Measurements from ENCODE around the gene CYP4V2. TPM values are rescaled to one million over a fixed set of nuclear protein-coding genes. Genes with fewer than 3 reads are reported as not detected.

The CYP4V2 gene
- total RNA-seq, 1 donor from 2014 or later: 15.8 TPM

GRCh38 chr4:186188107-186188506, 3.3 kb upstream of the CYP4V2 start:
- DNase-seq (ENCODE audit: low read depth): no peak

- DNase-seq (ENCODE audit: low read depth): no peak
Observed at GRCh38 chr4:186189656-186190055, 1.7 kb upstream of the CYP4V2 start.

GRCh38 chr4:186190581-186191199, 677 bp upstream of the CYP4V2 start:
- DNase-seq (ENCODE audit: low read depth): peak; percentile 69

- peak; percentile 53 for DNase-seq (ENCODE audit: low read depth)
Observed at GRCh38 chr4:186192066-186192612, 772 bp downstream of the CYP4V2 start.

- no peak for DNase-seq (ENCODE audit: low read depth)
Observed at GRCh38 chr4:186193851-186194250, 2.5 kb downstream of the CYP4V2 start.

- no peak for DNase-seq (ENCODE audit: low read depth)
Observed at GRCh38 chr4:186196063-186196462, 4.7 kb downstream of the CYP4V2 start.

GRCh38 chr4:186200516-186200915, 9.1 kb downstream of the CYP4V2 start:
- DNase-seq (ENCODE audit: low read depth): no peak

GRCh38 chr4:186201010-186201409, 9.6 kb downstream of the CYP4V2 start:
- DNase-seq (ENCODE audit: low read depth): no peak

- no peak for DNase-seq (ENCODE audit: low read depth)
Observed at GRCh38 chr4:186201535-186202230, 10.3 kb downstream of the CYP4V2 start.

GRCh38 chr4:186202490-186203140, 11.2 kb downstream of the CYP4V2 start:
- no peak for DNase-seq (ENCODE audit: low read depth)

GRCh38 chr4:186203406-186203805, 12.0 kb downstream of the CYP4V2 start:
- DNase-seq (ENCODE audit: low read depth): no peak

- no peak for DNase-seq (ENCODE audit: low read depth)
Observed at GRCh38 chr4:186204103-186204559, 12.8 kb downstream of the CYP4V2 start.

GRCh38 chr4:186204686-186205085, 13.3 kb downstream of the CYP4V2 start:
- DNase-seq (ENCODE audit: low read depth): no peak

- no peak for DNase-seq (ENCODE audit: low read depth)
Observed at GRCh38 chr4:186205156-186205555, 13.8 kb downstream of the CYP4V2 start.

GRCh38 chr4:186216465-186217024, 25.2 kb downstream of the CYP4V2 start:
- DNase-seq (ENCODE audit: low read depth): peak; percentile 25

GRCh38 chr4:186217733-186218293, 26.4 kb downstream of the CYP4V2 start:
- no peak for DNase-seq (ENCODE audit: low read depth)

GRCh38 chr4:186221624-186222023, 30.3 kb downstream of the CYP4V2 start:
- no peak for DNase-seq (ENCODE audit: low read depth)

GRCh38 chr4:186225848-186226247, 34.5 kb downstream of the CYP4V2 start:
- DNase-seq (ENCODE audit: low read depth): no peak

- DNase-seq (ENCODE audit: low read depth): no peak
Observed at GRCh38 chr4:186226521-186227189, 35.3 kb downstream of the CYP4V2 start.

GRCh38 chr4:186227221-186227620, 35.9 kb downstream of the CYP4V2 start, which contains the start of gene KLKB1:
Gene KLKB1 (plus strand): TSS chr4:186227507. CDS start chr4:186228196, 689 bp downstream.
- DNase-seq (ENCODE audit: low read depth): peak; percentile 44

All from myocyte (in vitro differentiated cells).